Esophagus squamous epithelium (tissue), 4 donors: ENCODE data around the gene MORN1.

Experiments used
- CTCF ChIP-seq, 6 experiments: fragments of 450-650 bp in 4 of 6; fragments of 200-600 bp in 2 of 6; sonication (generic) in 2 of 6; IDR thresholded peaks; one replicate each; pipeline ENCODE4 v1.5.1; 2016 to 2019; ENCODE audit warnings: antibody characterized with exemption in 6 of 6, mild to moderate bottlenecking in 4 of 6, moderate library complexity in 4 of 6
- POLR2A ChIP-seq, 4 donors: fragments of 450-650 bp; IDR thresholded peaks; one replicate each; pipeline ENCODE4 v1.6.1; 2017; ENCODE audit warnings: antibody characterized with exemption in 4 of 4, mild to moderate bottlenecking in 4 of 4, moderate library complexity in 3 of 4

GRCh38 chr1:2345297-2346075 lies 45.9 kb downstream of the MORN1 start:
- no peak for TF ChIP-seq POLR2A (IDR thresholded peaks at IDR 0.05)
- no peak for TF ChIP-seq CTCF (IDR thresholded peaks at IDR 0.05)
